K562 (cell line): Measurements from ENCODE around the gene SMAD7. TPM values are rescaled to one million over a fixed set of nuclear protein-coding genes. Genes with fewer than 3 reads are reported as not detected.
A peak's percentile ranks its signal among the peaks of the same experiment; 100 is the strongest.

Experiments
- ATAC-seq: fragments of 200-7000 bp; cut with Tn5 transposase; 3 replicates; pipeline ENCODE4 v1.9.1; 2020; ENCODE audit warnings: moderate library complexity
- BruUV-seq: library from RNA; stranded (reverse); fragments of 400-500 nt; replicated peaks from 2 replicates; lab custom pipeline; 2021; lab: Mats Ljungman, UMichigan
- CTCF ChIA-PET: fragments of 300-600 bp; formaldehyde crosslinking; extraction: SDS; loops from one replicate; lab custom pipeline; 2021; ENCODE audit warnings: low intra/inter-chr PET ratio; lab: Yijun Ruan, JAX
- POLR2A ChIA-PET: fragments of 300-600, 350-650 bp; sonication (Branson Sonifier 250); formaldehyde crosslinking; extraction: SDS; loops from one replicate; lab custom pipeline; 2021; ENCODE audit warnings: antibody characterized with exemption, inconsistent platforms; lab: Yijun Ruan, JAX
- DNase-seq, 4 experiments: peaks; one replicate each; pipeline versions ENCODE4 v3.0.0 to v3.0.0-alpha.2; 2011 to 2018; ENCODE audit warnings: low spot score in 3 of 4, mixed read lengths in 3 of 4; ENCODE audit errors: extremely low read depth in 1 of 4
- FAIRE-seq: peaks from 2 replicates; lab custom pipeline; 2011; peaks lifted over from hg19 to GRCh38; lab: Jason Lieb, UNC
- H2AFZ ChIP-seq: 2 replicates; pipeline ENCODE4 v1.6.0; 2011; ENCODE audit warnings: low read depth, low read length, control low read depth, inconsistent platforms
- H3K27ac ChIP-seq: fragments of 200-600 bp; 3 replicates; pipeline ENCODE4 v1.8.0; 2011; ENCODE audit warnings: low read depth, mild to moderate bottlenecking, control low read depth, inconsistent platforms, low read length, moderate library complexity, mixed read lengths; ENCODE audit errors: extremely low read depth
- H3K27me3 ChIP-seq, 2 experiments: fragments of 300-600 bp in 1 of 2; 2 replicates in 1 of 2; 3 replicates in 1 of 2; pipeline versions ENCODE4 v1.6.0 to v1.8.0; 2011; ENCODE audit warnings: inconsistent platforms in 2 of 2, low read length in 2 of 2, mild to moderate bottlenecking in 1 of 2, mixed read lengths in 1 of 2, moderate library complexity in 1 of 2; ENCODE audit not compliant: control insufficient read depth in 2 of 2, insufficient read depth in 2 of 2
- H3K36me3 ChIP-seq: fragments of 300-600 bp; 3 replicates; pipeline ENCODE4 v1.8.0; 2011; ENCODE audit warnings: mild to moderate bottlenecking, low read length, inconsistent platforms; ENCODE audit not compliant: control insufficient read depth, insufficient read depth
- H3K4me1 ChIP-seq, 2 experiments: fragments of 200-600 bp in 1 of 2; replicated peaks in 1 of 2; 2 replicates in 1 of 2; 3 replicates in 1 of 2; pipeline versions ENCODE4 v1.5.1 to v1.8.0; 2011; ENCODE audit warnings: inconsistent platforms in 2 of 2, low read length in 2 of 2, mild to moderate bottlenecking in 1 of 2, mixed read lengths in 1 of 2, moderate library complexity in 1 of 2; ENCODE audit not compliant: control insufficient read depth in 2 of 2, insufficient read depth in 2 of 2
- H3K4me2 ChIP-seq: 2 replicates; pipeline ENCODE4 v1.6.1; 2011; ENCODE audit warnings: low read length, control low read depth, inconsistent platforms, mixed read lengths; ENCODE audit not compliant: insufficient read depth
- H3K4me3 ChIP-seq: fragments of 200-600 bp; sonication (generic), shearing (Covaris generic); 2 replicates; pipeline ENCODE4 v1.5.1; 2016; ENCODE audit warnings: control low read depth, inconsistent platforms
- H3K79me2 ChIP-seq: fragments of 200-600 bp; 3 replicates; pipeline ENCODE4 v1.8.0; 2011; ENCODE audit warnings: low read length, inconsistent platforms; ENCODE audit not compliant: control insufficient read depth, insufficient read depth
- H3K9ac ChIP-seq, 2 experiments: 2 replicates each; pipeline versions ENCODE4 v1.6.0 to v1.6.1; 2011; ENCODE audit warnings: low read depth in 2 of 2, low read length in 2 of 2, control low read depth in 1 of 2, inconsistent platforms in 1 of 2, mild to moderate bottlenecking in 1 of 2, mixed read lengths in 1 of 2; ENCODE audit not compliant: insufficient read depth in 1 of 2
- H3K9me1 ChIP-seq: one replicate; pipeline ENCODE4 v1.6.0; 2011; ENCODE audit warnings: inconsistent platforms, mild to moderate bottlenecking, low read length, moderate library complexity; ENCODE audit not compliant: control insufficient read depth, insufficient read depth
- H3K9me3 ChIP-seq: replicated peaks from 2 replicates; pipeline ENCODE4 v1.5.1; 2011; ENCODE audit warnings: low read depth, low read length, inconsistent platforms; ENCODE audit not compliant: control insufficient read depth, insufficient read depth
- H4K20me1 ChIP-seq: replicated peaks from 2 replicates; pipeline ENCODE4 v1.6.1; 2011; ENCODE audit warnings: low read length, inconsistent platforms, mixed read lengths; ENCODE audit not compliant: control insufficient read depth, insufficient read depth
- ATF7 ChIP-seq: fragments of 450-650 bp; IDR thresholded peaks from 2 replicates; pipeline ENCODE4 v1.7.1; 2014; ENCODE audit warnings: mild to moderate bottlenecking, moderate library complexity
- BHLHE40 ChIP-seq: IDR thresholded peaks from 2 replicates; pipeline ENCODE4 v1.6.1; 2011; ENCODE audit warnings: low read length, improper control_type of control experiment
- CEBPG ChIP-seq, 3 experiments: fragments of 200-800 bp in 1 of 3; sonication (Bioruptor generic) in 1 of 3; sonication (generic) in 1 of 3; formaldehyde crosslinking in 1 of 3; IDR thresholded peaks in 2 of 3; conservative IDR thresholded peaks in 1 of 3; 2 replicates each; pipeline versions ENCODE4 v1.6.1 to v1.8.0; 2016 to 2022; ENCODE audit warnings: missing compliant biosample characterization in 2 of 3, missing genetic modification characterization in 2 of 3, mild to moderate bottlenecking in 1 of 3, missing genetic modification reagents in 1 of 3
- CREB3L1 ChIP-seq: fragments of 450-650 bp; IDR thresholded peaks from 2 replicates; pipeline ENCODE4 v1.6.1; 2014; ENCODE audit warnings: low read depth, mild to moderate bottlenecking, moderate library complexity, borderline replicate concordance
- GABPB1 ChIP-seq: sonication (generic); formaldehyde crosslinking; IDR thresholded peaks from 2 replicates; pipeline ENCODE4 v1.8.0; 2022; ENCODE audit warnings: mild to moderate bottlenecking, missing genetic modification reagents
- L3MBTL2 ChIP-seq: fragments of 450-650 bp; IDR thresholded peaks from 2 replicates; pipeline ENCODE4 v1.6.1; 2016; ENCODE audit warnings: mild to moderate bottlenecking, moderate library complexity
- LCOR ChIP-seq: sonication (generic); formaldehyde crosslinking; IDR thresholded peaks from 2 replicates; pipeline ENCODE4 v1.8.0; 2022; ENCODE audit warnings: mild to moderate bottlenecking, missing genetic modification reagents
- MAX ChIP-seq: sonication (generic); formaldehyde crosslinking; IDR thresholded peaks from 2 replicates; pipeline ENCODE4 v1.9.0; 2022; ENCODE audit warnings: mild to moderate bottlenecking, missing genetic modification reagents
- MBD2 ChIP-seq: sonication (generic); IDR thresholded peaks from 2 replicates; pipeline ENCODE4 v1.6.1; 2016; ENCODE audit warnings: low read depth, borderline replicate concordance
- MYC ChIP-seq, 2 experiments: fragments of 250-450 bp in 1 of 2; sonication (Bioruptor Pico) in 1 of 2; IDR thresholded peaks; 2 replicates each; pipeline versions ENCODE4 v1.5.1 to v1.6.1; 2012 to 2021; ENCODE audit warnings: low read depth in 2 of 2, borderline replicate concordance in 1 of 2, improper control_type of control experiment in 1 of 2, low read length in 1 of 2, mild to moderate bottlenecking in 1 of 2, moderate library complexity in 1 of 2
- NRF1 ChIP-seq, 2 experiments: fragments of 450-650 bp; IDR thresholded peaks in 1 of 2; conservative IDR thresholded peaks in 1 of 2; 2 replicates each; pipeline ENCODE4 v1.6.1; 2014; ENCODE audit warnings: mild to moderate bottlenecking in 2 of 2
- POLR2AphosphoS2 ChIP-seq: IDR thresholded peaks from 2 replicates; pipeline ENCODE4 v1.6.1; 2012; ENCODE audit warnings: low read length, improper control_type of control experiment
- POLR2G ChIP-seq: fragments of 200-400 bp; formaldehyde crosslinking; IDR thresholded peaks from 2 replicates; pipeline ENCODE4 v1.6.1; 2017; ENCODE audit warnings: low read depth, mild to moderate bottlenecking, antibody characterized with exemption, low read length, moderate library complexity
- RB1 ChIP-seq: fragments of 450-650 bp; IDR thresholded peaks from 2 replicates; pipeline ENCODE4 v1.6.1; 2017; ENCODE audit warnings: low read depth, mild to moderate bottlenecking
- RBM17 ChIP-seq: fragments of 200-400 bp; formaldehyde crosslinking; IDR thresholded peaks from 2 replicates; pipeline ENCODE4 v1.6.1; 2017; ENCODE audit warnings: low read depth, mild to moderate bottlenecking, low read length, borderline replicate concordance
- ZNF134 ChIP-seq: fragments of 250-450 bp; sonication (Bioruptor Pico); conservative IDR thresholded peaks from 2 replicates; pipeline ENCODE4 v1.4.0; 2020
- ZNF232 ChIP-seq: sonication (generic); formaldehyde crosslinking; IDR thresholded peaks from 2 replicates; pipeline ENCODE4 v1.8.0; 2022; ENCODE audit warnings: mild to moderate bottlenecking, missing genetic modification reagents
- ZNF766 ChIP-seq: fragments of 200-800 bp; sonication (Bioruptor generic); conservative IDR thresholded peaks from 2 replicates; pipeline ENCODE4 v1.6.1; 2016; ENCODE audit warnings: missing genetic modification characterization, missing compliant biosample characterization
- WGBS: fragments of 100-300 bp; shearing (Covaris generic); methylation state at CpG from one replicate; pipeline ENCODE4 v1.1.6; 2016; ENCODE audit warnings: low coverage, mixed read lengths; ENCODE audit not compliant: insufficient coverage; ENCODE audit errors: missing lambda C conversion rate; 5-methylcytosine and 5-hydroxymethylcytosine counted together
- in situ Hi-C: fragments of 300-500 bp; cut with MboI; formaldehyde crosslinking; loops from 4 replicates; pipeline ENCODE4 v1.15.0; 2018; ENCODE audit warnings: inconsistent platforms, mixed read lengths
- intact Hi-C: fragments of 100-400 bp; cut with micrococcal nuclease; formaldehyde crosslinking; loops from 2 replicates; pipeline ENCODE4 v1.14.2; 2022
- polyA plus RNA-seq, 8 experiments: library from polyadenylated mRNA; depleted of rRNA in 4 of 8; stranded (reverse) in 5 of 8; unstranded in 3 of 8; fragments of >200 nt; fragmentation: Nextera tagmentation in 2 of 8; fragmentation: Illumina TruSeq in 1 of 8; extraction: Ambion mirVana in 2 of 8; extraction: Trizol in 1 of 8; gene quantifications; 2 replicates each; pipeline versions ENCODE4 v1.2.1 to v1.2.3, GENCODE V29; 2011 to 2014; ENCODE audit warnings: inconsistent platforms in 1 of 8, missing spikeins in 1 of 8
- total RNA-seq, 7 experiments: library from RNA; depleted of rRNA in 6 of 7; stranded (reverse); fragments of >200 nt in 6 of 7; fragmentation: Illumina TruSeq in 2 of 7; extraction: Trizol in 2 of 7; gene quantifications; 2 replicates each; pipeline versions ENCODE4 v1.2.1 to v1.2.3, GENCODE V29; 2011 to 2021; ENCODE audit warnings: low replicate concordance in 1 of 7

SMAD7 gene
- total and polyA plus RNA-seq, 9 of the 15 experiments (the other 6 are each of a cell fraction or from before 2014, with no cell fraction given): 0.13 to 3.0 (median 1.6) TPM

GRCh38 chr18:48952287-48953103 lies 1.7 kb upstream of the SMAD7 start:
- CTCF ChIA-PET: no interaction called here
- peak; percentile 82 for TF ChIP-seq L3MBTL2
- 0 out of 2 replicates have a peak, but pooled peaks have one; percentile 44 for TF ChIP-seq GABPB1 (CRISPR knock-in tag)
- TF ChIP-seq MBD2: no peak
- no peak for TF ChIP-seq RBM17
- TF ChIP-seq ZNF766 (CRISPR knock-in tag): 0 out of 2 replicates have a peak, but pooled peaks have one; percentile 30
- peak; percentile 35 to 51 for TF ChIP-seq NRF1 (conservative IDR thresholded peaks at IDR 0.05 in 1 of 2, IDR thresholded peaks at IDR 0.05 in 1 of 2)
- TF ChIP-seq POLR2AphosphoS2: no peak
- peak; percentile 9; the same call in 1 of the 2 replicates for TF ChIP-seq BHLHE40
- 0 out of 2 replicates have a peak, but pooled peaks have one; percentile 8 for TF ChIP-seq MYC (IDR thresholded peaks at IDR 0.05; ENCODE audit: low read depth, low read length)
- TF ChIP-seq MYC (CRISPR knock-in tag; IDR thresholded peaks at IDR 0.05; ENCODE audit: borderline replicate concordance, low read depth): 0 out of 2 replicates have a peak, but pooled peaks have one; percentile 51
- no peak for TF ChIP-seq CREB3L1
- no peak for TF ChIP-seq ZNF134 (CRISPR knock-in tag)
- TF ChIP-seq ZNF232 (CRISPR knock-in tag): no peak
- TF ChIP-seq RB1: peak; percentile 58; the same call in 1 of the 2 replicates
- 0 out of 2 replicates have a peak, but pooled peaks have one; percentile 44 for TF ChIP-seq MAX (CRISPR knock-in tag)
- TF ChIP-seq ATF7: peak; percentile 82
- TF ChIP-seq CEBPG (CRISPR knock-in tag; IDR thresholded peaks at IDR 0.05): no peak
- TF ChIP-seq CEBPG (tag; conservative IDR thresholded peaks at IDR 0.05 in 1 of 2, IDR thresholded peaks at IDR 0.05 in 1 of 2): peak; percentile 38 to 60; a peak in 1 of 4 replicates
- TF ChIP-seq LCOR (CRISPR knock-in tag): no peak
- peak; percentile 85 for TF ChIP-seq POLR2G

More at GRCh38 chr18:48952287-48953103, 1.7 kb upstream of the SMAD7 start:
- H4K20me1 ChIP-seq: peaks cover 5% of the 10 kb centered on the region; the same call in 1 of the 2 replicates
- H3K4me2 ChIP-seq: peak overlapping the region; percentile 73
- H3K9me3 ChIP-seq: no peaks in the 10 kb centered on the region
- ATAC-seq (peak; percentile 79), FAIRE-seq (peak; percentile 64), DNase-seq (peak; percentile 52 to 73 (median 54))
- intact Hi-C loops: no loop called here
- WGBS: 2% methylated on average over 33 of the region's 67 CpGs
- H3K4me3 ChIP-seq: peak overlapping the region; percentile 56
- peaks cover 3% of the 10 kb centered on the region for H3K9me1 ChIP-seq
- H3K36me3 ChIP-seq: no peaks in the 10 kb centered on the region
- peak overlapping the region; percentile 89 for H3K27ac ChIP-seq
- peaks cover 16 to 45% of the 10 kb centered on the region in 2 experiments for H3K4me1 ChIP-seq
- BruUV-seq: no TSS peak
- H2AFZ ChIP-seq: peak overlapping the region; percentile 91
- H3K79me2 ChIP-seq: peaks cover 6% of the 10 kb centered on the region; the same call in 2 of the 3 replicates
- POLR2A ChIA-PET: interaction anchor here (0.5 to 1.8 kb wide), 8 partner anchors 8 to 1760 kb away, joined by 3 to 6 read pairs (median 3); no protein-coding TSS in a partner anchor
- in situ Hi-C loops: no loop called here
- peaks cover 0 to 12% of the 10 kb centered on the region in 2 experiments; a peak in 2 of 5 replicates for H3K27me3 ChIP-seq
- H3K9ac ChIP-seq: peak overlapping the region; percentile 75 to 87
